Thyroid gland (tissue), 4 donors: ENCODE results near the gene ATAD3C.

Source experiments
- CTCF ChIP-seq, 6 experiments: fragments of 200-600 bp in 3 of 6; fragments of 450-650 bp in 3 of 6; sonication (generic) in 3 of 6; IDR thresholded peaks; one replicate each; pipeline ENCODE4 v1.5.1; 2016 to 2019; ENCODE audit warnings: antibody characterized with exemption in 6 of 6, mild to moderate bottlenecking in 2 of 6, inconsistent platforms in 1 of 6, moderate library complexity in 1 of 6
- POLR2A ChIP-seq, 2 donors: fragments of 450-650 bp; IDR thresholded peaks; one replicate each; pipeline ENCODE4 v1.6.1; 2017; ENCODE audit warnings: antibody characterized with exemption in 2 of 2, mild to moderate bottlenecking in 2 of 2, moderate library complexity in 1 of 2

GRCh38 chr1:1431845-1432273 is 17.6 kb upstream of the ATAD3C start:
- TF ChIP-seq POLR2A (IDR thresholded peaks at IDR 0.05) (no peak), CTCF (IDR thresholded peaks at IDR 0.05) (no peak)
